ENCODE data around the gene GPR142. TPM values are rescaled to one million over a fixed set of nuclear protein-coding genes. Genes with fewer than 3 reads are reported as not detected.

GPR142 gene
- total and polyA plus RNA-seq, 4 experiments from 2014 or later, result not detected

DNA sequence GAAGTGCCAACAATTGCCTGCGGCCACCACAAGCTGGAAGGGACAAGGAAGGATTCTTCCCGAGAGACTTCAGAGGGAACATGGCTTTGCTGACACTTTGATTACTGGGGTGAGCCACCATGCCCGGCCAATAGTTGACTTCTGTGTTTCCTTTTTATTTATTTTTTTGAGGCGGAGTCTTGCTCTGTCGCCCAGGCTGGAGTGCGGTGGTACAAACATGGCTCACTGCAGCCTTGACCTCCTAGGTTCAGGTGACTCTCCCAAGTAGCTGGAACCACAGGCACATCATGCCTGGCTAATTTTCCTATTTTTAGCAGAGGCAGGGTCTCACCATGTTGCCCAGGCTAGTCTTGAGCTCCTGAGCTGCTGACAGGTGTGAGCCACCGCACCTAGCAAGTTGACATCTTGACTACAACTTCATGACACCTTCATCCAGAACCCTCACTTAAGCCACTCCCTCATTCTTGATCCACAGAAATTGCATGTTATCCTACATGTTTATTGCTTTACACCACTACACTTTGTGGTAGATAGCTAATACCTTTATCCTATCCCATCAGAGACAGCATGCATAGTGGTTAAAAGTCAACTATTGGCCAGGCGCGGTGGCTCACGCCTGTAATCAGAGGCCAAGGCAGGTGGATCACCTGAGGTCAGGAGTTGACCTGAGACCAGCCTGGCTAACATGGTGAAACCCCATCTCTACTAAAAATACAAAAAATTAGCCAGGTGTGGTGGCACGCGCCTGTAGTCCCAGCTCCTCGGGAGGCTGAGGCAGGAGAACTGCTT, 48.5 kb downstream of the GPR142 start:
- peaks cover 9 to 13% of the 10 kb centered on the region in 2 donors for H3K27me3 Mint-ChIP-seq
- no peaks in the 10 kb centered on the region for H3K36me3 ChIP-seq (ENCODE audit: insufficient read depth, low read length)
- H3K27me3 ChIP-seq (ENCODE audit: insufficient read depth, low read length), result no peaks in the 10 kb centered on the region
- peaks cover 0 to 1% (median 0%) of the 10 kb centered on the region in 4 donors for H3K4me1 Mint-ChIP-seq
- H3K27ac Mint-ChIP-seq, result no peak overlapping the region
- intact Hi-C loops (cut with micrococcal nuclease), result no loop called here
- no peak overlapping the region for H3K4me3 ChIP-seq (ENCODE audit: low read length in 2 of 2)
- no peak overlapping the region for H3K4me3 Mint-ChIP-seq
- no peaks in the 10 kb centered on the region for H3K9me3 ChIP-seq (ENCODE audit: control insufficient read depth in 1 of 2, low read length in 2 of 2)
- H3K36me3 Mint-ChIP-seq, result no peaks in the 10 kb centered on the region
- DNase-seq, result no peak
- H3K4me1 ChIP-seq (ENCODE audit: insufficient read depth, low read length), result no peaks in the 10 kb centered on the region
- CTCF ChIA-PET (ENCODE audit: partially characterized antibody), result no interaction called here
- POLR2A ChIA-PET (ENCODE audit: partially characterized antibody), result no interaction called here
- H3K27ac ChIP-seq (ENCODE audit: low read depth, low read length), result no peak overlapping the region
- H3K9me3 Mint-ChIP-seq, result peaks cover 0 to under 1% (median 0%) of the 10 kb centered on the region in 8 donors

- H3K27me3 Mint-ChIP-seq, result peaks cover 5 to 16% of the 10 kb centered on the region in 2 donors
- Histone ChIP-seq H3K4me1 (ENCODE audit: insufficient read depth, low read length) (no peaks in the 10 kb centered on the region), H3K27me3 (ENCODE audit: insufficient read depth, low read length) (no peaks in the 10 kb centered on the region), H3K9me3 (ENCODE audit: control insufficient read depth in 1 of 2, low read length in 2 of 2) (no peaks in the 10 kb centered on the region), H3K36me3 (ENCODE audit: insufficient read depth, low read length) (no peaks in the 10 kb centered on the region), H3K4me3 (ENCODE audit: low read length in 2 of 2) (no peak overlapping the region), H3K27ac (ENCODE audit: low read depth, low read length) (no peak overlapping the region)
- peaks cover 0 to 1% (median 0%) of the 10 kb centered on the region in 4 donors for H3K4me1 Mint-ChIP-seq
- ChIA-PET CTCF (ENCODE audit: partially characterized antibody) (no interaction called here), POLR2A (ENCODE audit: partially characterized antibody) (no interaction called here)
- intact Hi-C loops (cut with micrococcal nuclease), result no loop called here
- peaks cover 0 to 2% (median 0%) of the 10 kb centered on the region in 8 donors for H3K9me3 Mint-ChIP-seq
- no peak overlapping the region for H3K4me3 Mint-ChIP-seq
- DNase-seq, result no peak
- no peak overlapping the region for H3K27ac Mint-ChIP-seq
- no peaks in the 10 kb centered on the region for H3K36me3 Mint-ChIP-seq
These were observed 50.1 kb downstream of the GPR142 start for GRCh38 chr17:74417178-74418045.

GRCh38 chr17:74419928-74420411, 52.7 kb downstream of the GPR142 start:
- Histone ChIP-seq H3K9me3 (ENCODE audit: control insufficient read depth in 1 of 2, low read length in 2 of 2) (no peaks in the 10 kb centered on the region), H3K27ac (ENCODE audit: low read depth, low read length) (no peak overlapping the region), H3K27me3 (ENCODE audit: insufficient read depth, low read length) (no peaks in the 10 kb centered on the region), H3K4me1 (ENCODE audit: insufficient read depth, low read length) (no peaks in the 10 kb centered on the region), H3K36me3 (ENCODE audit: insufficient read depth, low read length) (no peaks in the 10 kb centered on the region), H3K4me3 (ENCODE audit: low read length in 2 of 2) (no peak overlapping the region)
- intact Hi-C loops (cut with micrococcal nuclease), result no loop called here
- peaks cover 3 to 14% of the 10 kb centered on the region in 2 donors for H3K27me3 Mint-ChIP-seq
- no peak overlapping the region for H3K27ac Mint-ChIP-seq
- CTCF ChIA-PET (ENCODE audit: partially characterized antibody), result no interaction called here
- POLR2A ChIA-PET (ENCODE audit: partially characterized antibody), result no interaction called here
- H3K9me3 Mint-ChIP-seq, result peaks cover 0 to 4% (median 0%) of the 10 kb centered on the region in 8 donors
- H3K36me3 Mint-ChIP-seq, result no peaks in the 10 kb centered on the region
- no peak overlapping the region for H3K4me3 Mint-ChIP-seq
- H3K4me1 Mint-ChIP-seq, result no peaks in the 10 kb centered on the region
- DNase-seq, result no peak

Other genes starting within 250 kb of the GPR142 start
- gene RPL38, start 163.8 kb upstream of the GPR142 start, total RNA-seq, result 1,000 to 10,000 TPM; 2,053 to 2,073 TPM
- gene RPL38, start 163.8 kb upstream of the GPR142 start, polyA plus RNA-seq, result 1,000 to 10,000 TPM; 1,662 to 2,198 TPM
- gene TTYH2, start 153.9 kb upstream of the GPR142 start, total RNA-seq, result 10 to 100 TPM; 40.5 to 42.4 TPM
- gene TTYH2, start 153.9 kb upstream of the GPR142 start, polyA plus RNA-seq, result 1 to 10 TPM; 7.0 to 7.9 TPM
- 1 to 10 TPM; 6.0 to 8.4 TPM for gene DNAI2, start 93.3 kb upstream of the GPR142 start, total RNA-seq
- gene DNAI2, start 93.3 kb upstream of the GPR142 start, polyA plus RNA-seq, result under 1 TPM in 1 of 2 donors, not detected in 1; 0.28 TPM
- 1 to 10 TPM; 1.5 to 1.7 TPM for gene KIF19, start 41.3 kb upstream of the GPR142 start, total RNA-seq
- 1 to 10 TPM; 1.5 to 2.3 TPM for gene KIF19, start 41.3 kb upstream of the GPR142 start, polyA plus RNA-seq
- gene BTBD17, start 5.6 kb upstream of the GPR142 start, total RNA-seq, result not detected
- gene BTBD17, start 5.6 kb upstream of the GPR142 start, polyA plus RNA-seq, result not detected
- not detected for gene GPRC5C, start 64.6 kb downstream of the GPR142 start, total RNA-seq
- not detected for gene GPRC5C, start 64.6 kb downstream of the GPR142 start, polyA plus RNA-seq
- 10 to 100 TPM; 27.6 to 28.8 TPM for gene CD300A, start 99.1 kb downstream of the GPR142 start, total RNA-seq
- 10 to 100 TPM; 38.7 to 51.4 TPM for gene CD300A, start 99.1 kb downstream of the GPR142 start, polyA plus RNA-seq
- under 1 TPM; 0.17 to 0.19 TPM for gene CD300LB, start 164.0 kb downstream of the GPR142 start, total RNA-seq
- gene CD300LB, start 164.0 kb downstream of the GPR142 start, polyA plus RNA-seq, result not detected
- gene CD300C, start 178.6 kb downstream of the GPR142 start, total RNA-seq, result not detected
- not detected for gene CD300C, start 178.6 kb downstream of the GPR142 start, polyA plus RNA-seq
- gene CD300H, start 200.0 kb downstream of the GPR142 start, total RNA-seq, result not detected
- gene CD300H, start 200.0 kb downstream of the GPR142 start, polyA plus RNA-seq, result not detected
- not detected for gene CD300LD, start 224.8 kb downstream of the GPR142 start, total RNA-seq
- not detected for gene CD300LD, start 224.8 kb downstream of the GPR142 start, polyA plus RNA-seq

Measured in CD4-positive, alpha-beta memory T cell (primary cell).